ENCODE results near the gene TSPAN2. TPM values are rescaled to one million over a fixed set of nuclear protein-coding genes. Genes with fewer than 3 reads are reported as not detected.

The TSPAN2 gene
- total and polyA plus RNA-seq, 7 experiments from 2014 or later, result 0.30 to 12.0 (median 4.3) TPM; not detected in 1

- POLR2A ChIA-PET, result no interaction called here
- no peak overlapping the region for H3K27ac ChIP-seq (ENCODE audit: low read depth, low read length)
- Mint-ChIP-seq H3K4me3 (no peak overlapping the region), H3K36me3 (peaks cover 0 to 15% (median 5%) of the 10 kb centered on the region in 5 donors), H3K27me3 (peaks cover 0 to 8% (median 0%) of the 10 kb centered on the region in 5 donors), H3K27ac (no peak overlapping the region), H3K4me1 (peaks cover 0 to 4% (median 0%) of the 10 kb centered on the region in 7 donors), H3K9me3 (peaks cover 0 to 13% (median 7%) of the 10 kb centered on the region in 11 donors)
- H3K27me3 ChIP-seq (ENCODE audit: control insufficient read depth in 2 of 2, insufficient read depth in 2 of 2, low read length in 2 of 2), result no peaks in the 10 kb centered on the region
- ATAC-seq (no peak), DNase-seq (no peak)
- intact Hi-C loops (cut with micrococcal nuclease), result no loop called here
- no peaks in the 10 kb centered on the region for H3K36me3 ChIP-seq (ENCODE audit: control insufficient read depth in 2 of 3, insufficient read depth in 3 of 3, low read length in 3 of 3)
- H3K4me1 ChIP-seq (ENCODE audit: control insufficient read depth in 2 of 2, insufficient read depth in 2 of 2, low read length in 2 of 2), result no peaks in the 10 kb centered on the region
- H3K9me3 ChIP-seq (ENCODE audit: control insufficient read depth in 2 of 3, low read length in 3 of 3), result peaks cover 0 to 6% (median 0%) of the 10 kb centered on the region in 3 experiments
- CTCF ChIA-PET, result no interaction called here
- no peak overlapping the region for H3K4me3 ChIP-seq (ENCODE audit: low read length)
Observed at GRCh38 chr1:115041654-115042053, 47.6 kb downstream of the TSPAN2 start.

- Histone ChIP-seq H3K27me3 (ENCODE audit: control insufficient read depth in 2 of 2, insufficient read depth in 2 of 2, low read length in 2 of 2) (no peaks in the 10 kb centered on the region), H3K36me3 (ENCODE audit: control insufficient read depth in 2 of 3, insufficient read depth in 3 of 3, low read length in 3 of 3) (no peaks in the 10 kb centered on the region), H3K9me3 (ENCODE audit: control insufficient read depth in 2 of 3, low read length in 3 of 3) (peaks cover 0 to 6% (median 0%) of the 10 kb centered on the region in 3 experiments), H3K4me3 (ENCODE audit: low read length) (no peak overlapping the region), H3K4me1 (ENCODE audit: control insufficient read depth in 2 of 2, insufficient read depth in 2 of 2, low read length in 2 of 2) (no peaks in the 10 kb centered on the region), H3K27ac (ENCODE audit: low read depth, low read length) (no peak overlapping the region)
- H3K27ac Mint-ChIP-seq, result no peak overlapping the region
- peaks cover 0 to 15% (median 5%) of the 10 kb centered on the region in 5 donors for H3K36me3 Mint-ChIP-seq
- intact Hi-C loops (cut with micrococcal nuclease), result no loop called here
- H3K4me1 Mint-ChIP-seq, result no peaks in the 10 kb centered on the region
- no peak overlapping the region for H3K4me3 Mint-ChIP-seq
- ATAC-seq (no peak), DNase-seq (no peak)
- H3K9me3 Mint-ChIP-seq, result peaks cover 0 to 13% (median 7%) of the 10 kb centered on the region in 11 donors
- CTCF ChIA-PET, result no interaction called here
- POLR2A ChIA-PET, result no interaction called here
- H3K27me3 Mint-ChIP-seq, result peaks cover 0 to 9% (median 0%) of the 10 kb centered on the region in 5 donors
Observed at GRCh38 chr1:115040501-115040900, 48.8 kb downstream of the TSPAN2 start.

- Histone ChIP-seq H3K27ac (ENCODE audit: low read depth, low read length) (no peak overlapping the region), H3K4me3 (ENCODE audit: low read length) (no peak overlapping the region), H3K27me3 (ENCODE audit: control insufficient read depth in 2 of 2, insufficient read depth in 2 of 2, low read length in 2 of 2) (no peaks in the 10 kb centered on the region), H3K9me3 (ENCODE audit: control insufficient read depth in 2 of 3, low read length in 3 of 3) (no peaks in the 10 kb centered on the region), H3K36me3 (ENCODE audit: control insufficient read depth in 2 of 3, insufficient read depth in 3 of 3, low read length in 3 of 3) (no peaks in the 10 kb centered on the region), H3K4me1 (ENCODE audit: control insufficient read depth in 2 of 2, insufficient read depth in 2 of 2, low read length in 2 of 2) (no peaks in the 10 kb centered on the region)
- no peaks in the 10 kb centered on the region for H3K4me1 Mint-ChIP-seq
- ChIA-PET POLR2A (no interaction called here), CTCF (no interaction called here)
- intact Hi-C loops (cut with micrococcal nuclease), result no loop called here
- no peak for DNase-seq
- H3K27ac Mint-ChIP-seq, result no peak overlapping the region
- H3K36me3 Mint-ChIP-seq, result peaks cover 0 to under 1% (median 0%) of the 10 kb centered on the region in 5 donors
- H3K27me3 Mint-ChIP-seq, result peaks cover 0 to 8% (median 0%) of the 10 kb centered on the region in 5 donors
- H3K4me3 Mint-ChIP-seq, result no peak overlapping the region
- no peak for ATAC-seq
- peaks cover 0 to 3% (median 0%) of the 10 kb centered on the region in 11 donors for H3K9me3 Mint-ChIP-seq
Observed at GRCh38 chr1:115036814-115037507, 52.3 kb downstream of the TSPAN2 start.

GRCh38 chr1:115035652-115036051, 53.7 kb downstream of the TSPAN2 start:
- Mint-ChIP-seq H3K27ac (no peak overlapping the region), H3K27me3 (peaks cover 0 to 16% (median 0%) of the 10 kb centered on the region in 5 donors), H3K4me3 (no peak overlapping the region), H3K9me3 (no peaks in the 10 kb centered on the region), H3K4me1 (no peaks in the 10 kb centered on the region), H3K36me3 (no peaks in the 10 kb centered on the region)
- Histone ChIP-seq H3K4me3 (ENCODE audit: low read length) (no peak overlapping the region), H3K9me3 (ENCODE audit: control insufficient read depth in 2 of 3, low read length in 3 of 3) (no peaks in the 10 kb centered on the region), H3K27ac (ENCODE audit: low read depth, low read length) (no peak overlapping the region), H3K36me3 (ENCODE audit: control insufficient read depth in 2 of 3, insufficient read depth in 3 of 3, low read length in 3 of 3) (no peaks in the 10 kb centered on the region), H3K4me1 (ENCODE audit: control insufficient read depth in 2 of 2, insufficient read depth in 2 of 2, low read length in 2 of 2) (no peaks in the 10 kb centered on the region), H3K27me3 (ENCODE audit: control insufficient read depth in 2 of 2, insufficient read depth in 2 of 2, low read length in 2 of 2) (no peaks in the 10 kb centered on the region)
- ChIA-PET POLR2A (no interaction called here), CTCF (no interaction called here)
- ATAC-seq, result no peak
- intact Hi-C loops (cut with micrococcal nuclease), result no loop called here
- no peak for DNase-seq

GRCh38 chr1:115031595-115031994, 57.7 kb downstream of the TSPAN2 start:
- no peaks in the 10 kb centered on the region for H3K36me3 ChIP-seq (ENCODE audit: control insufficient read depth in 2 of 3, insufficient read depth in 3 of 3, low read length in 3 of 3)
- H3K9me3 Mint-ChIP-seq, result no peaks in the 10 kb centered on the region
- intact Hi-C loops (cut with micrococcal nuclease), result no loop called here
- no peak for DNase-seq
- H3K27ac Mint-ChIP-seq, result no peak overlapping the region
- no peak overlapping the region for H3K4me3 Mint-ChIP-seq
- ChIA-PET CTCF (no interaction called here), POLR2A (no interaction called here)
- no peaks in the 10 kb centered on the region for H3K9me3 ChIP-seq (ENCODE audit: control insufficient read depth in 2 of 3, low read length in 3 of 3)
- peaks cover 0 to 26% (median 4%) of the 10 kb centered on the region in 5 donors for H3K27me3 Mint-ChIP-seq
- no peak overlapping the region for H3K4me3 ChIP-seq (ENCODE audit: low read length)
- H3K27me3 ChIP-seq (ENCODE audit: control insufficient read depth in 2 of 2, insufficient read depth in 2 of 2, low read length in 2 of 2), result no peaks in the 10 kb centered on the region
- no peaks in the 10 kb centered on the region for H3K4me1 ChIP-seq (ENCODE audit: control insufficient read depth in 2 of 2, insufficient read depth in 2 of 2, low read length in 2 of 2)
- no peaks in the 10 kb centered on the region for H3K36me3 Mint-ChIP-seq
- H3K27ac ChIP-seq (ENCODE audit: low read depth, low read length), result no peak overlapping the region
- no peaks in the 10 kb centered on the region for H3K4me1 Mint-ChIP-seq
- ATAC-seq, result no peak

- H3K4me1 ChIP-seq (ENCODE audit: control insufficient read depth in 2 of 2, insufficient read depth in 2 of 2, low read length in 2 of 2), result no peaks in the 10 kb centered on the region
- no peaks in the 10 kb centered on the region for H3K27me3 ChIP-seq (ENCODE audit: control insufficient read depth in 2 of 2, insufficient read depth in 2 of 2, low read length in 2 of 2)
- H3K4me1 Mint-ChIP-seq, result no peaks in the 10 kb centered on the region
- no peak within 1 kb of the TSS for H3K27ac ChIP-seq (ENCODE audit: low read depth, low read length)
- no peak within 1 kb of the TSS for H3K27ac Mint-ChIP-seq
- ChIA-PET CTCF (no interaction called here), POLR2A (interaction anchor here (1.2 kb wide), 1 partner anchor 70 kb away, joined by 3 read pairs; no protein-coding TSS in a partner anchor)
- H3K36me3 Mint-ChIP-seq, result no peaks in the 10 kb centered on the region
- H3K4me3 Mint-ChIP-seq, result no peak within 1 kb of the TSS
- no peaks in the 10 kb centered on the region for H3K36me3 ChIP-seq (ENCODE audit: control insufficient read depth in 2 of 3, insufficient read depth in 3 of 3, low read length in 3 of 3)
- ATAC-seq (no peak), DNase-seq (no peak)
- peaks cover 0 to 23% (median 4%) of the 10 kb centered on the region in 5 donors for H3K27me3 Mint-ChIP-seq
- H3K9me3 Mint-ChIP-seq, result no peaks in the 10 kb centered on the region
- intact Hi-C loops (cut with micrococcal nuclease), result no loop called here
- H3K9me3 ChIP-seq (ENCODE audit: control insufficient read depth in 2 of 3, low read length in 3 of 3), result no peaks in the 10 kb centered on the region
- H3K4me3 ChIP-seq (ENCODE audit: low read length), result no peak within 1 kb of the TSS
Observed at GRCh38 chr1:115029526-115029925, 59.8 kb downstream of the TSPAN2 start, which contains the start of gene TSHB. TSHB (plus strand) TSS chr1:115029826; CDS start chr1:115033363, 3,537 bp downstream.

GRCh38 chr1:115023593-115023992, 65.7 kb downstream of the TSPAN2 start:
- Histone ChIP-seq H3K4me1 (ENCODE audit: control insufficient read depth in 2 of 2, insufficient read depth in 2 of 2, low read length in 2 of 2) (no peaks in the 10 kb centered on the region), H3K27ac (ENCODE audit: low read depth, low read length) (no peak overlapping the region), H3K36me3 (ENCODE audit: control insufficient read depth in 2 of 3, insufficient read depth in 3 of 3, low read length in 3 of 3) (no peaks in the 10 kb centered on the region), H3K4me3 (ENCODE audit: low read length) (no peak overlapping the region), H3K9me3 (ENCODE audit: control insufficient read depth in 2 of 3, low read length in 3 of 3) (no peaks in the 10 kb centered on the region), H3K27me3 (ENCODE audit: control insufficient read depth in 2 of 2, insufficient read depth in 2 of 2, low read length in 2 of 2) (no peaks in the 10 kb centered on the region)
- ChIA-PET CTCF (no interaction called here), POLR2A (no interaction called here)
- no peak overlapping the region for H3K27ac Mint-ChIP-seq
- H3K4me3 Mint-ChIP-seq, result no peak overlapping the region
- intact Hi-C loops (cut with micrococcal nuclease), result no loop called here
- ATAC-seq, result no peak
- no peaks in the 10 kb centered on the region for H3K4me1 Mint-ChIP-seq
- H3K9me3 Mint-ChIP-seq, result peaks cover 0 to 3% (median 2%) of the 10 kb centered on the region in 11 donors
- H3K36me3 Mint-ChIP-seq, result peaks cover 0 to 6% (median 0%) of the 10 kb centered on the region in 5 donors
- no peak for DNase-seq
- peaks cover 9 to 31% (median 20%) of the 10 kb centered on the region in 5 donors for H3K27me3 Mint-ChIP-seq
